Heart right ventricle (tissue), 16 donors: ENCODE results near the gene FERD3L. TPM values are rescaled to one million over a fixed set of nuclear protein-coding genes. Genes with fewer than 3 reads are reported as not detected.

Experiments
- ATAC-seq, 8 donors: fragments of 200-7000 bp; cut with Tn5 transposase; one replicate each; pipeline ENCODE4 v1.9.1; 2020; ENCODE audit warnings: mild to moderate bottlenecking in 8 of 8, moderate library complexity in 8 of 8, moderate number of reproducible peaks in 1 of 8
- DNase-seq, 2 donors: peaks; one replicate each; pipeline ENCODE4 v3.0.0-alpha.2; 2020
- H3K27ac ChIP-seq, 10 donors: fragments of 200-600 bp; sonication (generic) in 2 of 10; one replicate each; pipeline versions ENCODE4 v1.5.0 to v1.8.0; 2020 to 2022; ENCODE audit warnings: mild to moderate bottlenecking in 3 of 10
- H3K27me3 ChIP-seq, 7 donors: fragments of 200-600 bp; one replicate each; pipeline ENCODE4 v1.8.0; 2021 to 2022; ENCODE audit warnings: mild to moderate bottlenecking in 2 of 7
- H3K36me3 ChIP-seq, 9 donors: fragments of 200-600 bp; sonication (generic) in 1 of 9; one replicate each; pipeline versions ENCODE4 v1.5.0 to v1.8.0; 2020 to 2022; ENCODE audit warnings: mild to moderate bottlenecking in 2 of 9
- H3K4me1 ChIP-seq, 9 donors: fragments of 200-600 bp; sonication (generic) in 1 of 9; one replicate each; pipeline versions ENCODE4 v1.5.0 to v1.8.0; 2020 to 2022; ENCODE audit warnings: mild to moderate bottlenecking in 4 of 9
- H3K4me3 ChIP-seq, 10 donors: fragments of 200-600 bp; sonication (generic) in 2 of 10; one replicate each; pipeline versions ENCODE4 v1.5.0 to v1.8.0; 2020 to 2022; ENCODE audit warnings: mild to moderate bottlenecking in 7 of 10, moderate library complexity in 2 of 10
- H3K9me3 ChIP-seq, 11 donors: fragments of 200-600 bp in 10 of 11; sonication (generic) in 2 of 11; one replicate each; pipeline versions ENCODE4 v1.5.0 to v1.8.0; 2013 to 2022; ENCODE audit warnings: mild to moderate bottlenecking in 2 of 11, control low read depth in 1 of 11, moderate library complexity in 1 of 11
- WGBS, 2 donors: extraction: QIAGEN DNeasy Blood & Tissue Kit; methylation state at CpG; one replicate each; pipeline ENCODE4 v1.1.7; 2013; ENCODE audit warnings: inconsistent platforms in 1 of 2; 5-methylcytosine and 5-hydroxymethylcytosine counted together
- intact Hi-C, 10 donors: fragments of 100-400 bp; cut with DNase I; formaldehyde crosslinking; loops; one replicate each; pipeline versions ENCODE4 v1.11.1 to v1.14.2; 2022
- polyA plus RNA-seq, 2 donors: library from polyadenylated mRNA; stranded (reverse); fragments of 200-250 nt; gene quantifications; one replicate each; pipeline ENCODE4 v1.2.3, GENCODE V29; 2013
- total RNA-seq, 10 donors: library from RNA; stranded (reverse); fragmentation: NEBNext Ultra II Directional in 3 of 10; extraction: Animal tissue kit (Norgen Biotek cat#: 25700) in 3 of 10; gene quantifications; one replicate each; pipeline versions ENCODE4 v1.2.1 to v1.2.4, GENCODE V29; 2021 to 2023
- TF ChIP-seq, protein P1 (sequence below), 9 donors: fragments of 200-600 bp; sonication (generic) in 2 of 9; IDR thresholded peaks; one replicate each; pipeline versions ENCODE4 v1.5.0 to v1.8.0; 2021 to 2022; ENCODE audit warnings: antibody characterized with exemption in 9 of 9, mild to moderate bottlenecking in 5 of 9, moderate library complexity in 1 of 9
- donor health status: Arrhythmogenic right ventricular cardiomyopathy.
- donor health status: ischemic (EF 13 %, LVEDD 7.1; RV severe dilation, severe dysfunction).
- donor health status: healthy with polysubstance abuse.
- donor health status: DM: no; HTN: yes; CAD: no.
- donor health status: DM: no; HTN: no; CAD: no.
- donor health status: ischemic (EF 25% LVEDD 6.9; RV normal size, moderate dysfunction).
- donor health status: ischemic (EF 25% LVEDD 5.7; RV mildly dilated, moderate dysfunction).
- donor health status: healthy.
- donor health status: DM: yes; HTN: yes; CAD: no.
- donor health status: Ischemic cardiomyopathy.
- donor health status: ischemic (EF 35%, LVEDD 5.7; RV mildly dilated, moderate dysfunction).
- donor health status: nonischemic (EF 11% LVEDD 7.7; RV severe dilation, severe dysfunction).
- donor health status: DM: yes; HTN: yes; CAD: no.
- donor health status: PGD.
- donor health status: ischemic (EF 29% LVEDD 5.4; RV normal size, mild dysfunction).
- donor health status: nonischemic (EF 23%, LVEDD 6.1; RV moderate dilation, normal function).

FERD3L gene
- total and polyA plus RNA-seq, 12 donors: 0.09 TPM; not detected in 11

DNA sequence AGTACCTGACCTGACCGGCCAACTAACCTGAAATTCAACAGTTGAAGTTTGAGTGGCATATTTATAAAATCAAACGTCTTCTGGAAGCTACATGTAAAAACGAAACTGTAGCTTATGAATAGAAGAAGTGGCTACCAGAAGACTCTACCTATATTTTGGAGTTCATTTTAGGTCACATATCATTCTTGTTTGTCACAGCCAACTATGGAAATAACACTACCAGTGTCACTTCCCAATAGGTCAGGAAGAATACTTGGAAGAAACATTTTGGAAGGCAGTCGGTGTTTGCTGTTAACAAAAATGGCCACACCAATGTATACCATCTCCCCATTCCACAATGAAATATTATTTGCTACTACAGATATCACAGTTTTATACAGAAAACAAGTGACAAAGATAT lies 40.4 kb downstream of the FERD3L start:
- TF ChIP-seq, protein P1, sequence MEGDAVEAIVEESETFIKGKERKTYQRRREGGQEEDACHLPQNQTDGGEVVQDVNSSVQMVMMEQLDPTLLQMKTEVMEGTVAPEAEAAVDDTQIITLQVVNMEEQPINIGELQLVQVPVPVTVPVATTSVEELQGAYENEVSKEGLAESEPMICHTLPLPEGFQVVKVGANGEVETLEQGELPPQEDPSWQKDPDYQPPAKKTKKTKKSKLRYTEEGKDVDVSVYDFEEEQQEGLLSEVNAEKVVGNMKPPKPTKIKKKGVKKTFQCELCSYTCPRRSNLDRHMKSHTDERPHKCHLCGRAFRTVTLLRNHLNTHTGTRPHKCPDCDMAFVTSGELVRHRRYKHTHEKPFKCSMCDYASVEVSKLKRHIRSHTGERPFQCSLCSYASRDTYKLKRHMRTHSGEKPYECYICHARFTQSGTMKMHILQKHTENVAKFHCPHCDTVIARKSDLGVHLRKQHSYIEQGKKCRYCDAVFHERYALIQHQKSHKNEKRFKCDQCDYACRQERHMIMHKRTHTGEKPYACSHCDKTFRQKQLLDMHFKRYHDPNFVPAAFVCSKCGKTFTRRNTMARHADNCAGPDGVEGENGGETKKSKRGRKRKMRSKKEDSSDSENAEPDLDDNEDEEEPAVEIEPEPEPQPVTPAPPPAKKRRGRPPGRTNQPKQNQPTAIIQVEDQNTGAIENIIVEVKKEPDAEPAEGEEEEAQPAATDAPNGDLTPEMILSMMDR (IDR thresholded peaks at IDR 0.05): no peak
- no peak for ATAC-seq
- no peak overlapping the region for H3K27ac ChIP-seq
- peaks cover 0 to 28% (median 16%) of the 10 kb centered on the region in 9 donors for H3K4me1 ChIP-seq
- no peaks in the 10 kb centered on the region for H3K9me3 ChIP-seq
- 76 to 78% methylated on average over 4 of the region's 4 CpGs for WGBS, 2 donors
- intact Hi-C loops: no loop called here
- no peak for DNase-seq
- H3K27me3 ChIP-seq: peaks cover 0 to 96% (median 79%) of the 10 kb centered on the region in 7 donors
- H3K4me3 ChIP-seq: no peak overlapping the region
- H3K36me3 ChIP-seq: no peaks in the 10 kb centered on the region

DNA sequence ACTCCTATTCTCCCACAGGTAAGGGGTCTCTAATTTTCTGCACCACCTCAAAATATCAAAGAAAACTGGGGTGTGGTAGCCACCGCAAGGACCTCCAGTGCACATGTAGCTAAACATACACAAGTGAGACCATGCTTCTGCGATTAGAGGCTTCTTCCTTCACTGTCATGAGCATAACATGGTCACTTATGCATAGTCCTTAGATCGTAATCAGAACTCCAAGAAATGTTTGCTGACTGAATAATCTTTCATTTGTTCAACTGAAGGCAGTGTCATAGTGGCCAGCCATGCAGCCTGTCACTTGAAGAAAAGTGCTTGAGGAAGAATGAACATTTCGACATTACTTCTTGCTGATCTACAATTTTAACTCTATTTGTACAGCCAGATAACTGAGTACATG lies 42.3 kb downstream of the FERD3L start:
- intact Hi-C loops: no loop called here
- Histone ChIP-seq H3K4me3 (no peak overlapping the region), H3K27me3 (peaks cover 0 to 84% (median 69%) of the 10 kb centered on the region in 7 donors), H3K4me1 (peaks cover 0 to 23% (median 14%) of the 10 kb centered on the region in 9 donors), H3K27ac (no peak overlapping the region), H3K36me3 (no peaks in the 10 kb centered on the region), H3K9me3 (no peaks in the 10 kb centered on the region)
- WGBS, 2 donors: 82 to 94% methylated on average over 4 of the region's 4 CpGs
- TF ChIP-seq, protein P1 (IDR thresholded peaks at IDR 0.05): no peak
- DNase-seq (no peak), ATAC-seq (no peak)

DNA sequence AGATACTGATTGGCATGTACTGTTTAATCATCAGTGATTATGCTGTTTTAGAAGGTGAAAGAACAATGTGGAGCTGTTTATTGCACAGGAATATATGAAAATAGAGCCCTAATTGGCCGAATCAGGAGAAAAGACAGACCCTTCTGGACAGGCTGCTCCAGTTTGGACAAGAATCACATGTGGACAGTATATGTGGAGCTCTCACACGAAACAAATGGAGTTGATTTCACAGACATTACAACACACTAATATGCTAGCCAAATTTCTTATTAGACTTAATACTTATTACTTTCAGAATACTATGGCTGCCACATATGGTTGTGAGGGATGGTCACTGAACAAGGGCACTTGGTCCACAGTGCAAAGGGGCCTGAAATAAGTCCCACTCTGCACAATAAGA lies 43.3 kb downstream of the FERD3L start:
- 77 to 80% methylated on average over 2 of the region's 2 CpGs for WGBS, 2 donors
- TF ChIP-seq, protein P1 (IDR thresholded peaks at IDR 0.05): no peak
- Histone ChIP-seq H3K27me3 (peaks cover 0 to 79% (median 59%) of the 10 kb centered on the region in 7 donors), H3K4me3 (no peak overlapping the region), H3K27ac (no peak overlapping the region), H3K36me3 (no peaks in the 10 kb centered on the region), H3K9me3 (no peaks in the 10 kb centered on the region), H3K4me1 (peaks cover 0 to 14% (median 10%) of the 10 kb centered on the region in 9 donors)
- ATAC-seq (no peak), DNase-seq (no peak)
- intact Hi-C loops: no loop called here

DNA sequence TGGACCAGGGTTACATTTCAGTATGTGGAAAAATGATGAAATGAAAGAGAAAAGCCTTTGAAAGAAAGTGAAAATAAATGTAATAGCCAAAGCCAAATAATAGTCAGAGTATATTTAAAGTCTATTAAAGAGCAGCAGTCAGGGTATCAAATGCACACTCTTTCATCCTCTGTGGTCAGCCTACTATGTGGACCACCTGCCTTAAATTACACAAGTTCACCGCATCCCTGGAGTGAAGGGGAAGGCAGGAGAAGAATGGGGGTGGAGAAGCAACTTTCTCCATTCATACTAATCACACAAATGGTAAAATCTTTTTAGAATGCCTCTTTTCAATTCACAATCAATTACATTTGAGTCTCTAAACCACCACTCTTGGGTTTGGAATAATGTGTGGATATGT lies 43.7 kb downstream of the FERD3L start:
- DNase-seq (no peak), ATAC-seq (no peak)
- intact Hi-C loops: no loop called here
- Histone ChIP-seq H3K9me3 (no peaks in the 10 kb centered on the region), H3K4me3 (no peak overlapping the region), H3K36me3 (no peaks in the 10 kb centered on the region), H3K27ac (no peak overlapping the region), H3K4me1 (peaks cover 0 to 9% (median 5%) of the 10 kb centered on the region in 9 donors), H3K27me3 (peaks cover 0 to 77% (median 54%) of the 10 kb centered on the region in 7 donors)
- TF ChIP-seq, protein P1 (IDR thresholded peaks at IDR 0.05): no peak
- 87 to 88% methylated on average over 1 of the region's 1 CpG for WGBS, 2 donors
